ENCODE measurements around the gene FRMD4B.

The FRMD4B gene

GRCh38 chr3:69322158-69322509 lies 63.8 kb downstream of the FRMD4B start:
- Histone ChIP-seq H3K27ac (ENCODE audit: low read depth, low read length, poor library complexity, severe bottlenecking) (peak overlapping the region; percentile 79), H3F3A (ENCODE audit: insufficient read depth, low read length) (no peaks in the 10 kb centered on the region; the same call in 1 of the 2 replicates), H3K9ac (ENCODE audit: low read length) (no peak overlapping the region), H3K4me3 (ENCODE audit: low read depth, low read length, poor library complexity, severe bottlenecking) (no peak overlapping the region), H3K36me3 (ENCODE audit: insufficient read depth, low read length) (no peaks in the 10 kb centered on the region), H3K4me1 (ENCODE audit: insufficient read depth, low read length, severe bottlenecking) (peaks cover 64% of the 10 kb centered on the region), H3K79me2 (ENCODE audit: insufficient read depth, low read length) (no peaks in the 10 kb centered on the region), H2AFZ (ENCODE audit: low read length) (no peak overlapping the region), H3K4me2 (ENCODE audit: low read length) (no peak overlapping the region), H4K20me1 (ENCODE audit: insufficient read depth, low read length) (no peaks in the 10 kb centered on the region), H3K9me3 (ENCODE audit: low read length) (no peaks in the 10 kb centered on the region), H3K27me3 (ENCODE audit: insufficient read depth, low read length) (no peaks in the 10 kb centered on the region), H3K9me2 (ENCODE audit: low read depth, low read length) (no peaks in the 10 kb centered on the region)
- TF ChIP-seq CTCF (IDR thresholded peaks at IDR 0.05; ENCODE audit: low read length) (no peak), EZH2 (IDR thresholded peaks at IDR 0.05; ENCODE audit: borderline replicate concordance, low read length) (no peak)

- Histone ChIP-seq H3K27ac (ENCODE audit: low read depth, low read length, poor library complexity, severe bottlenecking) (peak overlapping the region; percentile 79), H3K79me2 (ENCODE audit: insufficient read depth, low read length) (no peaks in the 10 kb centered on the region), H2AFZ (ENCODE audit: low read length) (no peak overlapping the region), H3K4me2 (ENCODE audit: low read length) (peak overlapping the region; percentile 36), H3K9ac (ENCODE audit: low read length) (0 out of 2 replicates have a peak overlapping the region, but pooled peaks have one; percentile 5), H3K9me2 (ENCODE audit: low read depth, low read length) (no peaks in the 10 kb centered on the region), H3K36me3 (ENCODE audit: insufficient read depth, low read length) (no peaks in the 10 kb centered on the region), H3K9me3 (ENCODE audit: low read length) (no peaks in the 10 kb centered on the region), H3F3A (ENCODE audit: insufficient read depth, low read length) (no peaks in the 10 kb centered on the region; the same call in 1 of the 2 replicates), H3K4me1 (ENCODE audit: insufficient read depth, low read length, severe bottlenecking) (peaks cover 57% of the 10 kb centered on the region), H4K20me1 (ENCODE audit: insufficient read depth, low read length) (no peaks in the 10 kb centered on the region), H3K4me3 (ENCODE audit: low read depth, low read length, poor library complexity, severe bottlenecking) (no peak overlapping the region), H3K27me3 (ENCODE audit: insufficient read depth, low read length) (no peaks in the 10 kb centered on the region)
- TF ChIP-seq CTCF (IDR thresholded peaks at IDR 0.05; ENCODE audit: low read length) (no peak), EZH2 (IDR thresholded peaks at IDR 0.05; ENCODE audit: borderline replicate concordance, low read length) (no peak)
These were observed 64.4 kb downstream of the FRMD4B start for GRCh38 chr3:69321301-69322157.

GRCh38 chr3:69320871-69321271 lies 65.0 kb downstream of the FRMD4B start:
- Histone ChIP-seq H3K4me3 (ENCODE audit: low read depth, low read length, poor library complexity, severe bottlenecking) (no peak overlapping the region), H3K9me2 (ENCODE audit: low read depth, low read length) (no peaks in the 10 kb centered on the region), H3K27ac (ENCODE audit: low read depth, low read length, poor library complexity, severe bottlenecking) (peak overlapping the region; percentile 79), H3K36me3 (ENCODE audit: insufficient read depth, low read length) (no peaks in the 10 kb centered on the region), H3K79me2 (ENCODE audit: insufficient read depth, low read length) (no peaks in the 10 kb centered on the region), H3K27me3 (ENCODE audit: insufficient read depth, low read length) (no peaks in the 10 kb centered on the region), H3K4me1 (ENCODE audit: insufficient read depth, low read length, severe bottlenecking) (peaks cover 51% of the 10 kb centered on the region), H3K9me3 (ENCODE audit: low read length) (no peaks in the 10 kb centered on the region), H3F3A (ENCODE audit: insufficient read depth, low read length) (no peaks in the 10 kb centered on the region; the same call in 1 of the 2 replicates), H2AFZ (ENCODE audit: low read length) (0 out of 2 replicates have a peak overlapping the region, but pooled peaks have one; percentile 6), H3K9ac (ENCODE audit: low read length) (0 out of 2 replicates have a peak overlapping the region, but pooled peaks have one; percentile 5), H4K20me1 (ENCODE audit: insufficient read depth, low read length) (no peaks in the 10 kb centered on the region), H3K4me2 (ENCODE audit: low read length) (peak overlapping the region; percentile 36)
- TF ChIP-seq CTCF (IDR thresholded peaks at IDR 0.05; ENCODE audit: low read length) = no peak
- no peak for TF ChIP-seq EZH2 (IDR thresholded peaks at IDR 0.05; ENCODE audit: borderline replicate concordance, low read length)

Measured in OCI-LY1 (cell line).